K562 (cell line): ENCODE measurements around the gene TCEA3. TPM values are rescaled to one million over a fixed set of nuclear protein-coding genes. Genes with fewer than 3 reads are reported as not detected.

Experiments
- ATAC-seq: fragments of 200-7000 bp; cut with Tn5 transposase; 3 replicates; pipeline ENCODE4 v1.9.1; 2020; ENCODE audit warnings: moderate library complexity
- BruUV-seq: library from RNA; stranded (reverse); fragments of 400-500 nt; replicated peaks from 2 replicates; lab custom pipeline; 2021; lab: Mats Ljungman, UMichigan
- CTCF ChIA-PET: fragments of 300-600 bp; formaldehyde crosslinking; extraction: SDS; loops from one replicate; lab custom pipeline; 2021; ENCODE audit warnings: low intra/inter-chr PET ratio; lab: Yijun Ruan, JAX
- POLR2A ChIA-PET: fragments of 300-600, 350-650 bp; sonication (Branson Sonifier 250); formaldehyde crosslinking; extraction: SDS; loops from one replicate; lab custom pipeline; 2021; ENCODE audit warnings: antibody characterized with exemption, inconsistent platforms; lab: Yijun Ruan, JAX
- DNase-seq, 4 experiments: peaks; one replicate each; pipeline versions ENCODE4 v3.0.0 to v3.0.0-alpha.2; 2011 to 2018; ENCODE audit warnings: low spot score in 3 of 4, mixed read lengths in 3 of 4; ENCODE audit errors: extremely low read depth in 1 of 4
- FAIRE-seq: peaks from 2 replicates; lab custom pipeline; 2011; peaks lifted over from hg19 to GRCh38; lab: Jason Lieb, UNC
- H2AFZ ChIP-seq: 2 replicates; pipeline ENCODE4 v1.6.0; 2011; ENCODE audit warnings: low read depth, low read length, control low read depth, inconsistent platforms
- H3K27ac ChIP-seq: fragments of 200-600 bp; 3 replicates; pipeline ENCODE4 v1.8.0; 2011; ENCODE audit warnings: low read depth, mild to moderate bottlenecking, control low read depth, inconsistent platforms, low read length, moderate library complexity, mixed read lengths; ENCODE audit errors: extremely low read depth
- H3K27me3 ChIP-seq, 2 experiments: fragments of 300-600 bp in 1 of 2; 2 replicates in 1 of 2; 3 replicates in 1 of 2; pipeline versions ENCODE4 v1.6.0 to v1.8.0; 2011; ENCODE audit warnings: inconsistent platforms in 2 of 2, low read length in 2 of 2, mild to moderate bottlenecking in 1 of 2, mixed read lengths in 1 of 2, moderate library complexity in 1 of 2; ENCODE audit not compliant: control insufficient read depth in 2 of 2, insufficient read depth in 2 of 2
- H3K36me3 ChIP-seq: fragments of 300-600 bp; 3 replicates; pipeline ENCODE4 v1.8.0; 2011; ENCODE audit warnings: mild to moderate bottlenecking, low read length, inconsistent platforms; ENCODE audit not compliant: control insufficient read depth, insufficient read depth
- H3K4me1 ChIP-seq, 2 experiments: fragments of 200-600 bp in 1 of 2; replicated peaks in 1 of 2; 2 replicates in 1 of 2; 3 replicates in 1 of 2; pipeline versions ENCODE4 v1.5.1 to v1.8.0; 2011; ENCODE audit warnings: inconsistent platforms in 2 of 2, low read length in 2 of 2, mild to moderate bottlenecking in 1 of 2, mixed read lengths in 1 of 2, moderate library complexity in 1 of 2; ENCODE audit not compliant: control insufficient read depth in 2 of 2, insufficient read depth in 2 of 2
- H3K4me2 ChIP-seq: 2 replicates; pipeline ENCODE4 v1.6.1; 2011; ENCODE audit warnings: low read length, control low read depth, inconsistent platforms, mixed read lengths; ENCODE audit not compliant: insufficient read depth
- H3K4me3 ChIP-seq: fragments of 200-600 bp; sonication (generic), shearing (Covaris generic); 2 replicates; pipeline ENCODE4 v1.5.1; 2016; ENCODE audit warnings: control low read depth, inconsistent platforms
- H3K79me2 ChIP-seq: fragments of 200-600 bp; 3 replicates; pipeline ENCODE4 v1.8.0; 2011; ENCODE audit warnings: low read length, inconsistent platforms; ENCODE audit not compliant: control insufficient read depth, insufficient read depth
- H3K9ac ChIP-seq, 2 experiments: 2 replicates each; pipeline versions ENCODE4 v1.6.0 to v1.6.1; 2011; ENCODE audit warnings: low read depth in 2 of 2, low read length in 2 of 2, control low read depth in 1 of 2, inconsistent platforms in 1 of 2, mild to moderate bottlenecking in 1 of 2, mixed read lengths in 1 of 2; ENCODE audit not compliant: insufficient read depth in 1 of 2
- H3K9me1 ChIP-seq: one replicate; pipeline ENCODE4 v1.6.0; 2011; ENCODE audit warnings: inconsistent platforms, mild to moderate bottlenecking, low read length, moderate library complexity; ENCODE audit not compliant: control insufficient read depth, insufficient read depth
- H3K9me3 ChIP-seq: replicated peaks from 2 replicates; pipeline ENCODE4 v1.5.1; 2011; ENCODE audit warnings: low read depth, low read length, inconsistent platforms; ENCODE audit not compliant: control insufficient read depth, insufficient read depth
- H4K20me1 ChIP-seq: replicated peaks from 2 replicates; pipeline ENCODE4 v1.6.1; 2011; ENCODE audit warnings: low read length, inconsistent platforms, mixed read lengths; ENCODE audit not compliant: control insufficient read depth, insufficient read depth
- CBFA2T2 ChIP-seq: fragments of 450-650 bp; conservative IDR thresholded peaks from 2 replicates; pipeline ENCODE4 v1.6.1; 2017; ENCODE audit warnings: mild to moderate bottlenecking
- ERF ChIP-seq: fragments of 450-650 bp; formaldehyde crosslinking; IDR thresholded peaks from 2 replicates; pipeline ENCODE4 v1.4.0; 2020; ENCODE audit warnings: mild to moderate bottlenecking, mixed read lengths
- NCOR1 ChIP-seq: fragments of 450-650 bp; IDR thresholded peaks from 2 replicates; pipeline ENCODE4 v1.6.1; 2016; ENCODE audit warnings: mild to moderate bottlenecking, moderate library complexity
- NFIX ChIP-seq: fragments of 250-450 bp; sonication (Bioruptor Pico); IDR thresholded peaks from 2 replicates; pipeline ENCODE4 v1.4.0; 2020; ENCODE audit warnings: low read depth, mild to moderate bottlenecking, moderate library complexity
- SNIP1 ChIP-seq: fragments of 450-650 bp; IDR thresholded peaks from 2 replicates; pipeline ENCODE4 v1.7.1; 2017; ENCODE audit warnings: low read depth, mild to moderate bottlenecking
- ZNF589 ChIP-seq: fragments of 200-800 bp; sonication (Bioruptor generic); IDR thresholded peaks from 2 replicates; pipeline ENCODE4 v1.6.1; 2016; ENCODE audit warnings: low read depth, missing genetic modification characterization, missing compliant biosample characterization
- WGBS: fragments of 100-300 bp; shearing (Covaris generic); methylation state at CpG from one replicate; pipeline ENCODE4 v1.1.6; 2016; ENCODE audit warnings: low coverage, mixed read lengths; ENCODE audit not compliant: insufficient coverage; ENCODE audit errors: missing lambda C conversion rate; 5-methylcytosine and 5-hydroxymethylcytosine counted together
- in situ Hi-C: fragments of 300-500 bp; cut with MboI; formaldehyde crosslinking; loops from 4 replicates; pipeline ENCODE4 v1.15.0; 2018; ENCODE audit warnings: inconsistent platforms, mixed read lengths
- intact Hi-C: fragments of 100-400 bp; cut with micrococcal nuclease; formaldehyde crosslinking; loops from 2 replicates; pipeline ENCODE4 v1.14.2; 2022
- polyA plus RNA-seq, 8 experiments: library from polyadenylated mRNA; depleted of rRNA in 4 of 8; stranded (reverse) in 5 of 8; unstranded in 3 of 8; fragments of >200 nt; fragmentation: Nextera tagmentation in 2 of 8; fragmentation: Illumina TruSeq in 1 of 8; extraction: Ambion mirVana in 2 of 8; extraction: Trizol in 1 of 8; gene quantifications; 2 replicates each; pipeline versions ENCODE4 v1.2.1 to v1.2.3, GENCODE V29; 2011 to 2014; ENCODE audit warnings: inconsistent platforms in 1 of 8, missing spikeins in 1 of 8
- total RNA-seq, 7 experiments: library from RNA; depleted of rRNA in 6 of 7; stranded (reverse); fragments of >200 nt in 6 of 7; fragmentation: Illumina TruSeq in 2 of 7; extraction: Trizol in 2 of 7; gene quantifications; 2 replicates each; pipeline versions ENCODE4 v1.2.1 to v1.2.3, GENCODE V29; 2011 to 2021; ENCODE audit warnings: low replicate concordance in 1 of 7
- TF ChIP-seq, protein P1 (sequence below): IDR thresholded peaks from 3 replicates; pipeline ENCODE4 v1.6.1; 2011; ENCODE audit warnings: borderline replicate concordance, mild to moderate bottlenecking, moderate library complexity; ENCODE audit not compliant: insufficient read length; ENCODE audit errors: extremely low read depth
- TF ChIP-seq, protein P2 (sequence below): fragments of 250-450 bp; sonication (Bioruptor Pico); IDR thresholded peaks from 2 replicates; pipeline ENCODE4 v1.4.0; 2020; ENCODE audit warnings: borderline replicate concordance

Gene TCEA3
- total and polyA plus RNA-seq, 9 of the 15 experiments (the other 6 are each of a cell fraction or from before 2014, with no cell fraction given), result 0.03 to 0.55 (median 0.36) TPM

DNA sequence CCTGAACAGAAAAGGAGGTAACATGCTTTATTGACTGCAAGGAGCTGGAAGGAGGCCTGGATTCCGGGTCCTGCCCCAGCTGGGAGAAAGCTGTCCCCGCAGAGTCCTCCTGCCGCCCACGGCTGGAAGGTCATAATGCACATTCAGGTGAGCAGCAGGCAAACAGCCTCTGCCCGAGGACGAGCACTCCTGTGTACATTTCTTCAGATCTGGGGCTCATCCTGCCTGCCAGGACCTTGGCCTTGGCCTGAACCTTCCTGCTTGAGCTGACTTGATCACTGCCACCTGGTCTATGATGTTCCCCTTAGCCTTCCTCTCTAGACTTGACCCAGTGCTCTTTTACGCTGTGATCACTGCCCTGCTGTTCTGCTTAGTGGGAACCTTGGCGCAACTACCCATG, 37.1 kb downstream of the TCEA3 start:
- H3K27me3 ChIP-seq, result no peaks in the 10 kb centered on the region
- no peak overlapping the region for H3K27ac ChIP-seq
- WGBS, result 59% methylated on average over 8 of the region's 8 CpGs
- ChIA-PET CTCF (no interaction called here), POLR2A (interaction anchor here (0.7 to 1.1 kb wide), 2 partner anchors 19 to 87 kb away, joined by 3 to 5 read pairs; no protein-coding TSS in a partner anchor)
- H3K4me2 ChIP-seq, result no peak overlapping the region
- no peaks in the 10 kb centered on the region for H3K9me3 ChIP-seq
- peaks cover 15 to 41% of the 10 kb centered on the region in 2 experiments for H3K4me1 ChIP-seq
- H4K20me1 ChIP-seq, result no peaks in the 10 kb centered on the region
- H2AFZ ChIP-seq, result no peak overlapping the region
- in situ Hi-C loops (no loop called here), intact Hi-C loops (no loop called here)
- peak overlapping the region in 1 of 2 experiments; percentile 70; a peak in 1 of 4 replicates for H3K9ac ChIP-seq
- no peaks in the 10 kb centered on the region for H3K9me1 ChIP-seq
- H3K4me3 ChIP-seq, result no peak overlapping the region
- H3K79me2 ChIP-seq, result no peaks in the 10 kb centered on the region
- no peaks in the 10 kb centered on the region for H3K36me3 ChIP-seq
- DNase-seq (no peak), ATAC-seq (no peak), FAIRE-seq (no peak)
- BruUV-seq, result no TSS peak
- no peak for TF ChIP-seq ERF (CRISPR knock-in tag)
- TF ChIP-seq, protein P1, sequence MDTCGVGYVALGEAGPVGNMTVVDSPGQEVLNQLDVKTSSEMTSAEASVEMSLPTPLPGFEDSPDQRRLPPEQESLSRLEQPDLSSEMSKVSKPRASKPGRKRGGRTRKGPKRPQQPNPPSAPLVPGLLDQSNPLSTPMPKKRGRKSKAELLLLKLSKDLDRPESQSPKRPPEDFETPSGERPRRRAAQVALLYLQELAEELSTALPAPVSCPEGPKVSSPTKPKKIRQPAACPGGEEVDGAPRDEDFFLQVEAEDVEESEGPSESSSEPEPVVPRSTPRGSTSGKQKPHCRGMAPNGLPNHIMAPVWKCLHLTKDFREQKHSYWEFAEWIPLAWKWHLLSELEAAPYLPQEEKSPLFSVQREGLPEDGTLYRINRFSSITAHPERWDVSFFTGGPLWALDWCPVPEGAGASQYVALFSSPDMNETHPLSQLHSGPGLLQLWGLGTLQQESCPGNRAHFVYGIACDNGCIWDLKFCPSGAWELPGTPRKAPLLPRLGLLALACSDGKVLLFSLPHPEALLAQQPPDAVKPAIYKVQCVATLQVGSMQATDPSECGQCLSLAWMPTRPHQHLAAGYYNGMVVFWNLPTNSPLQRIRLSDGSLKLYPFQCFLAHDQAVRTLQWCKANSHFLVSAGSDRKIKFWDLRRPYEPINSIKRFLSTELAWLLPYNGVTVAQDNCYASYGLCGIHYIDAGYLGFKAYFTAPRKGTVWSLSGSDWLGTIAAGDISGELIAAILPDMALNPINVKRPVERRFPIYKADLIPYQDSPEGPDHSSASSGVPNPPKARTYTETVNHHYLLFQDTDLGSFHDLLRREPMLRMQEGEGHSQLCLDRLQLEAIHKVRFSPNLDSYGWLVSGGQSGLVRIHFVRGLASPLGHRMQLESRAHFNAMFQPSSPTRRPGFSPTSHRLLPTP, result no peak
- TF ChIP-seq ZNF589, result no peak
- TF ChIP-seq, protein P2, sequence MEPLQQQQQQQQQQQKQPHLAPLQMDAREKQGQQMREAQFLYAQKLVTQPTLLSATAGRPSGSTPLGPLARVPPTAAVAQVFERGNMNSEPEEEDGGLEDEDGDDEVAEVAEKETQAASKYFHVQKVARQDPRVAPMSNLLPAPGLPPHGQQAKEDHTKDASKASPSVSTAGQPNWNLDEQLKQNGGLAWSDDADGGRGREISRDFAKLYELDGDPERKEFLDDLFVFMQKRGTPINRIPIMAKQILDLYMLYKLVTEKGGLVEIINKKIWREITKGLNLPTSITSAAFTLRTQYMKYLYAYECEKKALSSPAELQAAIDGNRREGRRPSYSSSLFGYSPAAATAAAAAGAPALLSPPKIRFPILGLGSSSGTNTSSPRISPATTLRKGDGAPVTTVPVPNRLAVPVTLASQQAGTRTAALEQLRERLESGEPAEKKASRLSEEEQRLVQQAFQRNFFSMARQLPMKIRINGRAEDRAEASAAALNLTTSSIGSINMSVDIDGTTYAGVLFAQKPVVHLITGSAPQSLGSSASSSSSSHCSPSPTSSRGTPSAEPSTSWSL (CRISPR knock-in tag), result no peak
- no peak for TF ChIP-seq SNIP1
- no peak for TF ChIP-seq NFIX (CRISPR knock-in tag)
- no peak for TF ChIP-seq CBFA2T2
- TF ChIP-seq NCOR1, result no peak
